Neural cell (in vitro differentiated cells): Measurements from ENCODE around the gene CCIN. TPM values are rescaled to one million over a fixed set of nuclear protein-coding genes. Genes with fewer than 3 reads are reported as not detected.

Experiments
- H2AFZ ChIP-seq: fragments of 200-600, 300-800 bp; sonication (generic), shearing (Covaris generic); 2 replicates; pipeline ENCODE4 v1.6.0; 2014; ENCODE audit warnings: low read depth, mild to moderate bottlenecking, antibody characterized with exemption, low read length, moderate library complexity
- H3F3A ChIP-seq: fragments of 200-600 bp; shearing (Covaris generic); 2 replicates; pipeline ENCODE4 v1.6.1; 2016; ENCODE audit warnings: mild to moderate bottlenecking, moderate library complexity, mixed read lengths, antibody characterized with exemption, low read length; ENCODE audit not compliant: insufficient read depth, poor library complexity, severe bottlenecking
- H3K27ac ChIP-seq: fragments of 200-600, 300-800 bp; sonication (generic), shearing (Covaris generic); 2 replicates; pipeline ENCODE4 v1.5.1; 2014; ENCODE audit warnings: mild to moderate bottlenecking, low read length, moderate library complexity
- H3K27me3 ChIP-seq: fragments of 300-800, 200-600 bp; sonication (generic), shearing (Covaris generic); 2 replicates; pipeline ENCODE4 v1.6.0; 2014; ENCODE audit warnings: mild to moderate bottlenecking, low read depth, low read length, moderate library complexity; ENCODE audit not compliant: insufficient read depth
- H3K36me3 ChIP-seq: fragments of 300-800, 200-600 bp; sonication (generic), shearing (Covaris generic); 2 replicates; pipeline ENCODE4 v1.5.1; 2014; ENCODE audit warnings: mild to moderate bottlenecking, antibody characterized with exemption, low read length, moderate library complexity; ENCODE audit not compliant: insufficient read depth
- H3K4me2 ChIP-seq: fragments of 300-800, 200-600 bp; sonication (generic), shearing (Covaris generic); 2 replicates; pipeline ENCODE4 v1.6.0; 2014; ENCODE audit warnings: mild to moderate bottlenecking, low read length
- H3K4me3 ChIP-seq: fragments of 300-800, 200-600 bp; sonication (generic), shearing (Covaris generic); 2 replicates; pipeline ENCODE4 v1.5.1; 2014; ENCODE audit warnings: mild to moderate bottlenecking, low read length, moderate library complexity
- H3K79me2 ChIP-seq: fragments of 200-600 bp; shearing (Covaris generic); replicated peaks from 2 replicates; pipeline ENCODE4 v1.6.0; 2014; ENCODE audit warnings: mild to moderate bottlenecking, low read length, moderate library complexity; ENCODE audit not compliant: insufficient read depth
- H3K9ac ChIP-seq: fragments of 300-800, 200-600 bp; sonication (generic), shearing (Covaris generic); 2 replicates; pipeline ENCODE4 v1.6.1; 2016; ENCODE audit warnings: mild to moderate bottlenecking, low read length, mixed read lengths
- H3K9me2 ChIP-seq: fragments of 200-600 bp; shearing (Covaris generic); 2 replicates; pipeline ENCODE4 v1.6.1; 2016; ENCODE audit warnings: mild to moderate bottlenecking, low read length, mixed read lengths; ENCODE audit not compliant: insufficient read depth
- H3K9me3 ChIP-seq: fragments of 200-600, 300-800 bp; sonication (generic), shearing (Covaris generic); 2 replicates; pipeline ENCODE4 v1.6.1; 2016; ENCODE audit warnings: mild to moderate bottlenecking, mixed run types, low read length, moderate library complexity, mixed read lengths
- H4K20me1 ChIP-seq: fragments of 200-600 bp; shearing (Covaris generic); 2 replicates; pipeline ENCODE4 v1.6.1; 2016; ENCODE audit warnings: mild to moderate bottlenecking, mixed run types; ENCODE audit not compliant: insufficient read depth
- EP300 ChIP-seq: fragments of 450-650 bp; conservative IDR thresholded peaks from 2 replicates; pipeline ENCODE4 v1.6.1; 2014; ENCODE audit warnings: antibody characterized with exemption, mild to moderate bottlenecking, moderate library complexity; ENCODE audit not compliant: poor library complexity, severe bottlenecking
- EZH2 ChIP-seq: fragments of 200-600, 300-800 bp; shearing (Covaris generic), sonication (generic); IDR thresholded peaks from 2 replicates; pipeline ENCODE4 v1.6.1; 2014; ENCODE audit warnings: antibody characterized with exemption, low read length, borderline replicate concordance, mild to moderate bottlenecking; ENCODE audit not compliant: insufficient read depth, poor library complexity, severe bottlenecking
- MXI1 ChIP-seq: fragments of 450-650 bp; conservative IDR thresholded peaks from 2 replicates; pipeline ENCODE4 v1.6.1; 2014; ENCODE audit warnings: antibody characterized with exemption, mild to moderate bottlenecking; ENCODE audit not compliant: poor library complexity, severe bottlenecking
- POLR2AphosphoS5 ChIP-seq: IDR thresholded peaks from 2 replicates; pipeline ENCODE4 v1.6.1; 2012
- RAD21 ChIP-seq: fragments of 450-650 bp; conservative IDR thresholded peaks from 2 replicates; pipeline ENCODE4 v1.6.1; 2014; ENCODE audit warnings: antibody characterized with exemption, mild to moderate bottlenecking, moderate library complexity
- SMC3 ChIP-seq: fragments of 450-650 bp; conservative IDR thresholded peaks from 2 replicates; pipeline ENCODE4 v1.6.1; 2014; ENCODE audit warnings: antibody characterized with exemption, mild to moderate bottlenecking, moderate library complexity; ENCODE audit not compliant: poor library complexity
- TAF1 ChIP-seq: IDR thresholded peaks from 2 replicates; pipeline ENCODE4 v1.6.1; 2012; ENCODE audit warnings: low read depth
- polyA minus RNA-seq: library from RNA; depleted of rRNA, polyadenylated mRNA; stranded (reverse); fragments of >200 nt; gene quantifications from 2 replicates; pipeline ENCODE4 v1.2.3, GENCODE V29; 2014
- polyA plus RNA-seq: library from polyadenylated mRNA; depleted of rRNA; stranded (reverse); fragments of >200 nt; gene quantifications from 2 replicates; pipeline ENCODE4 v1.2.3, GENCODE V29; 2014
- TF ChIP-seq, protein P1 (sequence below): IDR thresholded peaks from 2 replicates; pipeline ENCODE4 v1.6.1; 2012; ENCODE audit warnings: borderline replicate concordance
- TF ChIP-seq, protein P2 (sequence below): fragments of 450-650 bp; IDR thresholded peaks from 2 replicates; pipeline ENCODE4 v1.5.1; 2014; ENCODE audit warnings: antibody characterized with exemption, mild to moderate bottlenecking, moderate library complexity; ENCODE audit not compliant: poor library complexity, severe bottlenecking

CCIN gene
- polyA plus RNA-seq (not detected in 2 replicates), polyA minus RNA-seq (not detected in 2 replicates)

DNA sequence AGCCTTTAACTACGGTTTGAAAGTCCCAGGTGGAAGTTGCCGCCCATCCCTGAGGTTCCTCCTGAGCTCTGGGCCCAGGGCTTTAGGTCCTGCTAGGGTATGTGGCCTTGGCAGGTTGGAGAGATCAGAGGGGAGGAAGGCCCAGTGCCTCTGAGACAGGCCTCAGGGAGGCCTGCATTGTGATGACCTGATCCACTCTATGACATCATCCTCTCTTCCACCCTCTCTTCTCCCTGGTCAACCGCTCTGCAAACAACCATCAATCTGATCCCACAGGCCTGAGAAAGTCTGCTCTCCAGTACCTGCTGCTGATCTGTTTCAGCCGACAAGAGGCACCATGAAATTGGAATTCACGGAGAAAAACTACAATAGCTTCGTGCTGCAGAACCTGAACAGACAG lies at the start of gene CCIN:
TSS of gene CCIN (plus strand) at position 223 of the 400 bp plus-strand sequence. CDS start at position 338, 115 bp downstream.
- Histone ChIP-seq H3K9me3 (no peaks in the 10 kb centered on the region), H3K9ac (no peak within 1 kb of the TSS), H3K27ac (no peak within 1 kb of the TSS), H2AFZ (no peak within 1 kb of the TSS), H3K36me3 (no peaks in the 10 kb centered on the region), H3K79me2 (no peaks in the 10 kb centered on the region), H3F3A (no peaks in the 10 kb centered on the region), H3K4me2 (no peak within 1 kb of the TSS), H3K4me3 (no peak within 1 kb of the TSS), H4K20me1 (no peaks in the 10 kb centered on the region), H3K9me2 (no peaks in the 10 kb centered on the region), H3K27me3 (no peaks in the 10 kb centered on the region)
- TF ChIP-seq EP300 (no peak), SMC3 (no peak), POLR2AphosphoS5 (no peak), TAF1 (no peak), RAD21 (no peak), EZH2 (no peak), MXI1 (no peak)
- TF ChIP-seq, protein P1, sequence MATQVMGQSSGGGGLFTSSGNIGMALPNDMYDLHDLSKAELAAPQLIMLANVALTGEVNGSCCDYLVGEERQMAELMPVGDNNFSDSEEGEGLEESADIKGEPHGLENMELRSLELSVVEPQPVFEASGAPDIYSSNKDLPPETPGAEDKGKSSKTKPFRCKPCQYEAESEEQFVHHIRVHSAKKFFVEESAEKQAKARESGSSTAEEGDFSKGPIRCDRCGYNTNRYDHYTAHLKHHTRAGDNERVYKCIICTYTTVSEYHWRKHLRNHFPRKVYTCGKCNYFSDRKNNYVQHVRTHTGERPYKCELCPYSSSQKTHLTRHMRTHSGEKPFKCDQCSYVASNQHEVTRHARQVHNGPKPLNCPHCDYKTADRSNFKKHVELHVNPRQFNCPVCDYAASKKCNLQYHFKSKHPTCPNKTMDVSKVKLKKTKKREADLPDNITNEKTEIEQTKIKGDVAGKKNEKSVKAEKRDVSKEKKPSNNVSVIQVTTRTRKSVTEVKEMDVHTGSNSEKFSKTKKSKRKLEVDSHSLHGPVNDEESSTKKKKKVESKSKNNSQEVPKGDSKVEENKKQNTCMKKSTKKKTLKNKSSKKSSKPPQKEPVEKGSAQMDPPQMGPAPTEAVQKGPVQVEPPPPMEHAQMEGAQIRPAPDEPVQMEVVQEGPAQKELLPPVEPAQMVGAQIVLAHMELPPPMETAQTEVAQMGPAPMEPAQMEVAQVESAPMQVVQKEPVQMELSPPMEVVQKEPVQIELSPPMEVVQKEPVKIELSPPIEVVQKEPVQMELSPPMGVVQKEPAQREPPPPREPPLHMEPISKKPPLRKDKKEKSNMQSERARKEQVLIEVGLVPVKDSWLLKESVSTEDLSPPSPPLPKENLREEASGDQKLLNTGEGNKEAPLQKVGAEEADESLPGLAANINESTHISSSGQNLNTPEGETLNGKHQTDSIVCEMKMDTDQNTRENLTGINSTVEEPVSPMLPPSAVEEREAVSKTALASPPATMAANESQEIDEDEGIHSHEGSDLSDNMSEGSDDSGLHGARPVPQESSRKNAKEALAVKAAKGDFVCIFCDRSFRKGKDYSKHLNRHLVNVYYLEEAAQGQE: no peak
- TF ChIP-seq, protein P2, sequence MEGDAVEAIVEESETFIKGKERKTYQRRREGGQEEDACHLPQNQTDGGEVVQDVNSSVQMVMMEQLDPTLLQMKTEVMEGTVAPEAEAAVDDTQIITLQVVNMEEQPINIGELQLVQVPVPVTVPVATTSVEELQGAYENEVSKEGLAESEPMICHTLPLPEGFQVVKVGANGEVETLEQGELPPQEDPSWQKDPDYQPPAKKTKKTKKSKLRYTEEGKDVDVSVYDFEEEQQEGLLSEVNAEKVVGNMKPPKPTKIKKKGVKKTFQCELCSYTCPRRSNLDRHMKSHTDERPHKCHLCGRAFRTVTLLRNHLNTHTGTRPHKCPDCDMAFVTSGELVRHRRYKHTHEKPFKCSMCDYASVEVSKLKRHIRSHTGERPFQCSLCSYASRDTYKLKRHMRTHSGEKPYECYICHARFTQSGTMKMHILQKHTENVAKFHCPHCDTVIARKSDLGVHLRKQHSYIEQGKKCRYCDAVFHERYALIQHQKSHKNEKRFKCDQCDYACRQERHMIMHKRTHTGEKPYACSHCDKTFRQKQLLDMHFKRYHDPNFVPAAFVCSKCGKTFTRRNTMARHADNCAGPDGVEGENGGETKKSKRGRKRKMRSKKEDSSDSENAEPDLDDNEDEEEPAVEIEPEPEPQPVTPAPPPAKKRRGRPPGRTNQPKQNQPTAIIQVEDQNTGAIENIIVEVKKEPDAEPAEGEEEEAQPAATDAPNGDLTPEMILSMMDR: no peak

DNA sequence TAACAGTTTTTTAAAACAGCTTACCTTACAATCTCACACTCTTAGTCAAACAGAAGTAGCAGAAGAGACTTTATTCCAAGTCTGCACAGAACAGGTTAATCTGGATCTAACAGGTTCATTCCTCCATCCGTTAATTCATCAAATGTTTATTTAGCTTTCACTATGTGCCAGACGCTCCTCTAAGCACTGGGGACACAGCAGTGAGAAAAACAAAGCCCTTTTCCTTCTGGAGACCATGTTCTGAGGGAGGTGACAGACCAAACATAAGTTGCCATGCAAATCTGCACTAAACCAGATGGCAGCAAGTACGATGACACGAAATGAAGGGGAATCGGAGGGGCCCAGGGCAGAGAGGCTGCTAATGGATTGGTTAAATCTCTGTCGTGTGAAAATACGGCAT lies 49.7 kb upstream of the CCIN start:
- Histone ChIP-seq H3K27me3 (no peaks in the 10 kb centered on the region), H3K4me2 (no peak overlapping the region), H3K79me2 (no peaks in the 10 kb centered on the region), H4K20me1 (no peaks in the 10 kb centered on the region), H3K9me2 (no peaks in the 10 kb centered on the region), H3K9ac (no peak overlapping the region), H3K36me3 (peaks cover 7% of the 10 kb centered on the region), H2AFZ (no peak overlapping the region), H3F3A (no peaks in the 10 kb centered on the region), H3K4me3 (no peak overlapping the region), H3K27ac (no peak overlapping the region), H3K9me3 (no peaks in the 10 kb centered on the region)
- no peak for TF ChIP-seq TAF1
- TF ChIP-seq, protein P1: no peak
- TF ChIP-seq SMC3: no peak
- no peak for TF ChIP-seq POLR2AphosphoS5
- no peak for TF ChIP-seq EP300
